Middle frontal gyrus (tissue), 1 donor: ENCODE data around the gene TAT.
"Not testable (repeated sequence)": the region's sequence is repeated elsewhere in the genome, so short reads cannot be mapped to it uniquely, and the experiment has no call there.

Source experiments
- DNase-seq: peaks from one replicate; pipeline ENCODE4 v3.0.0-alpha.2; 2015; ENCODE audit warnings: low spot score; ENCODE audit errors: extremely low spot score

Gene TAT

GRCh38 chr16:71576971-71577370 lies at the start of gene TAT:
Gene TAT, minus strand, starts transcription at chr16:71577092. Its CDS starts 677 bp downstream, at chr16:71576415.
- DNase-seq = no peak

- no peak for DNase-seq
Measured at GRCh38 chr16:71626018-71626857, 49.3 kb upstream of the TAT start, which contains the start of gene MARVELD3. Gene MARVELD3, plus strand, starts transcription at chr16:71626184. Its CDS starts 46 bp downstream, at chr16:71626230.

GRCh38 chr16:71625113-71625850 lies 48.4 kb upstream of the TAT start:
- DNase-seq = no peak

- DNase-seq = no peak
Measured at GRCh38 chr16:71623597-71623996, 46.7 kb upstream of the TAT start.

- DNase-seq = no peak
Measured at GRCh38 chr16:71622088-71622487, 45.2 kb upstream of the TAT start.

GRCh38 chr16:71618429-71618828 lies 41.5 kb upstream of the TAT start:
- no peak for DNase-seq

- DNase-seq = not testable (repeated sequence)
Measured at GRCh38 chr16:71614956-71615355, 38.1 kb upstream of the TAT start.

GRCh38 chr16:71610936-71611871 lies 34.3 kb upstream of the TAT start:
- DNase-seq = no peak

GRCh38 chr16:71610447-71610846 lies 33.6 kb upstream of the TAT start:
- no peak for DNase-seq

GRCh38 chr16:71609066-71609465 lies 32.2 kb upstream of the TAT start:
- DNase-seq = no peak

- DNase-seq = no peak
Measured at GRCh38 chr16:71600822-71601221, 23.9 kb upstream of the TAT start.

GRCh38 chr16:71598426-71598825 lies 21.5 kb upstream of the TAT start:
- not testable (repeated sequence) for DNase-seq

- not testable (repeated sequence) for DNase-seq
Measured at GRCh38 chr16:71595340-71595826, 18.5 kb upstream of the TAT start.

- no peak for DNase-seq
Measured at GRCh38 chr16:71594000-71594646, 17.2 kb upstream of the TAT start.

GRCh38 chr16:71593048-71593999 lies 16.4 kb upstream of the TAT start:
- DNase-seq = no peak

GRCh38 chr16:71591917-71592316 lies 15.0 kb upstream of the TAT start:
- no peak for DNase-seq

- DNase-seq = no peak
Measured at GRCh38 chr16:71590584-71590983, 13.7 kb upstream of the TAT start.

- not testable (repeated sequence) for DNase-seq
Measured at GRCh38 chr16:71590071-71590470, 13.2 kb upstream of the TAT start.

GRCh38 chr16:71589334-71589733 lies 12.4 kb upstream of the TAT start:
- DNase-seq = not testable (repeated sequence)
